Stimulated activated CD4-positive, alpha-beta T cell treated with anti-CD3 and anti-CD28 coated beads, Interleukin-4, amount 100 ng/mL, for 24 hours (primary cell): ENCODE data around the gene LRRC41.
"Not testable (repeated sequence)": the region's sequence is repeated elsewhere in the genome, so short reads cannot be mapped to it uniquely, and the experiment has no call there.

Experiments used
- DNase-seq: peaks from one replicate; pipeline ENCODE4 v3.0.0-alpha.2; 2020

LRRC41 gene

DNA sequence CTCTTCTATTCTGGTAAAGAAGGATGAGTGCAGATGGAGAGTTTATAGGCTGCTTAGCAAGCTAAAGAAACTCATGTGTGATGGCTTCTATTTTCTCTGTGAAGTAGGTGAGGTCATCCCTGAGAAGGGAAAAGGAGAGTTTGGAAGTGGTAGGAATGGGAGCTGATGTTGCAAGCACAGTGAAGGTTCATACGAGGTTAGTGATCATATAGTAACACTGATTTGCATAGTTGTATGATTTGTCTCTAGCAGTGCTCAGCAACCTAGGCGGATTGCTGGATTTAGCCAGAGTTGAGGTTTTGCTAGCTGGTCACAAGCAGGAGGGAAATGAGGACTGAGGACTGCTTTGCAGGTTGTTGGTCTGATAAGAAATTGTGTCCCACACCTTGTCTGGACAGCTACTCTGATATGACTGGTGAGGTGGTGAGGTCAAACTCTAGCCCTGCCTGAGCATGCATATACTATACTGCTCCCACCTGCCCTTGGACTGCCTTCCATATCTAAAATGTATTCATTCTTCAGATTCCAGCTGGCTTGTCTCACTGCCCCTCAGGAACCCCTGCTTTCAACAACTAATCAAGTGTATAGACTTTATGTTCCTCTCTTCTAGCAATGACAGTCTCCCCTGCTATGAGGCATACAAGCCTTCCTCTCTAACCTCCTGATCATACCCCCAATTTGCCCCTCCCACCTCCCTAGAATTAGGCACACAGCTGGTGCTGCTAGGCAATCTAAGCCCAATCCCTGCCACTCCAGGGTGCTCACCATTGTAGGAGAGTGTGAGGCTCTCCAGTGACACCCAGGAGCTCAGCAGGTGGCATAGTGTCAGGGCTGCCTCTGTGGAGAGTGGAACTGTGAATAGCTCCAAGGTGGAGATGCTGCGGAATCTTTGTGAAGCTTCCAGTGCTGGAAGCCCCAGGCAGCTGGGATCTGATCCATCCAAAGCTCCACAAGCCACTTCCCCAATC is 18.5 kb downstream of the LRRC41 start:
- no peak for DNase-seq

GRCh38 chr1:46284058-46284457 is 19.4 kb downstream of the LRRC41 start:
- DNase-seq: no peak

DNA sequence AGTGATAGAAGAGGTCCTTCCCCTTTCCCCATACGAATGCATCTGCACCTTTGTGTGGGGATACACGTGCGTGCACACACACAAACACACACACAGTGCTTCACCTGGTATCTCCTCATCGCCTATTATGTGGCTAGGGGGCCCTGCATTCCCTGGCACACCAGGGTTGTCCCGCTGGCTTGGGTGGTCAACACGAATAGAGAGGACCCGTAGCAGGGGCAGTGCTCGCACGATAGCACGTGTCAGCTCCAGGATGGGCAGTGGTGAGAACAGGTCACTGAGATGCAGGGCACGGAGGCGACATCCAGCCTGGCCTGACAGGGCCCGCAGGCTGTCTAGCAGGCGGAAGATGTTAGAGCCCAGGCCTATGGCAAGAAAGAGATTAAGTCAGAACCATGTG is 22.4 kb downstream of the LRRC41 start:
- no peak for DNase-seq

- DNase-seq: no peak
Observed at GRCh38 chr1:46280092-46280491, 23.3 kb downstream of the LRRC41 start.

- no peak for DNase-seq
Observed at GRCh38 chr1:46278807-46279206, 24.6 kb downstream of the LRRC41 start.

DNA sequence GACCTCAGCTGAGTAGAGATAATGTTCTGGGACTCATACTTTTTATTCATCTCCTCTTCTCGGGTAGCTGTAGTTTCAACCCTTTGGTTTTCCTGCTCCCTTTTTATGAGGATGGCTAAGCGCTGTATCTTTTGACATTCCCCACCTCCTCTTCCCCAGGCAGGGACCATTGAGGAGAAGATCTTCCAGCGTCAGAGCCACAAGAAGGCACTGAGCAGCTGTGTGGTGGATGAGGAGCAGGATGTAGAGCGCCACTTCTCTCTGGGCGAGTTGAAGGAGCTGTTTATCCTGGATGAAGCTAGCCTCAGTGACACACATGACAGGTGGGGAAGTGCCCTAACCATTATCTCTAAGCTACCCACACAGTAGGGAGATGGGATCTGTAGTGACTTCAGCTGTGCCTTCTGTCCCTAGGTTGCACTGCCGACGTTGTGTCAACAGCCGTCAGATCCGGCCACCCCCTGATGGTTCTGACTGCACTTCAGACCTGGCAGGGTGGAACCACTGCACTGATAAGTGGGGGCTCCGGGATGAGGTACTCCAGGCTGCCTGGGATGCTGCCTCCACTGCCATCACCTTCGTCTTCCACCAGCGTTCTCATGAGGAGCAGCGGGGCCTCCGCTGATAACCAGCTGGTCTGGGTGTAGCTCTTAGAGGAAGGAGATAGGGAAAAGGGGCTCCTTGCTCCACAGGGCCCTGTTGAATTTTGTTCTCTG is 25.6 kb downstream of the LRRC41 start:
- no peak for DNase-seq

DNA sequence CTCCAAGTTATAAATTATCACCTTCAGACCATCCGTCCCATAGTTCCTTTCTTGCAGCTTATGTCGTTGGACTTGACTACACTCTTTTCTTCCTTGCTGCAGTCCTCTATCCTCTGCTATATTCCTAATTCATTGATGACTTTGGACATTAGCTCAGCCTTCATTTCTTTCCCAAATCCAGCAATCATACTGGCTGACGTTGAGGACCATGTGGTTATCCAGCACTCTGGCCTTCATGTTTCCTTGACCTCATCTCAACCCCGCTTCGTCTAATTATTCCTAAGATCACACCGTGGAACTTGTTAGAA is 28.4 kb downstream of the LRRC41 start:
- DNase-seq: no peak

- DNase-seq: no peak
Observed at GRCh38 chr1:46274225-46275029, 29.0 kb downstream of the LRRC41 start.

DNA sequence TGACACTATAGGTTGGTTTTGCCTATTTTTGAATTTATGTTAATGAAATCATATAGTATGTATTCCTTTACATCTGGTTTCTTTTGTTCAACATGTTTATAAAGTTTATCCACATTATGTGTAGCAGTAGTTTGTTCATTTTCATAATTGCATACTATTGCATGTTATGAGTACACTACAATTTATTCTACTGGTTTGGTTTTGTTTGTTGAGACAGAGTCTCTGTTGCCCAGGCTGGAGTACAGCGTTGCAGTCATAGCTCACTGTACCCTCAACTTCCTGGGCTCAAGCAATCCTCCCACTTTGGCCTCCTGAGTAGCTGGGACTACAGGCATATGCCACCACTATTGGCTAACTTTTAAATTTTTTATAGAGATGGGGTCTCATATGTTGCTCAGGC is 34.8 kb downstream of the LRRC41 start:
- no peak for DNase-seq

GRCh38 chr1:46263146-46263545 is 40.3 kb downstream of the LRRC41 start:
- DNase-seq: no peak

- DNase-seq: no peak
Observed at GRCh38 chr1:46262508-46262907, 40.9 kb downstream of the LRRC41 start.

GRCh38 chr1:46256523-46256922 is 46.9 kb downstream of the LRRC41 start:
- DNase-seq: no peak

- DNase-seq: no peak
Observed at GRCh38 chr1:46254668-46255067, 48.7 kb downstream of the LRRC41 start.

- DNase-seq: peak; percentile 19
Observed at GRCh38 chr1:46248122-46248920, 55.1 kb downstream of the LRRC41 start.

- peak; percentile 98 for DNase-seq
Observed at GRCh38 chr1:46247436-46248121, 55.8 kb downstream of the LRRC41 start, which contains the start of gene RAD54L. TSS of gene RAD54L (plus strand) at chr1:46247763. CDS start at chr1:46248406, 643 bp downstream.

GRCh38 chr1:46246548-46247435 is 56.6 kb downstream of the LRRC41 start:
- peak; percentile 67 for DNase-seq

- not testable (repeated sequence) for DNase-seq
Observed at GRCh38 chr1:46246136-46246535, 57.3 kb downstream of the LRRC41 start.

DNA sequence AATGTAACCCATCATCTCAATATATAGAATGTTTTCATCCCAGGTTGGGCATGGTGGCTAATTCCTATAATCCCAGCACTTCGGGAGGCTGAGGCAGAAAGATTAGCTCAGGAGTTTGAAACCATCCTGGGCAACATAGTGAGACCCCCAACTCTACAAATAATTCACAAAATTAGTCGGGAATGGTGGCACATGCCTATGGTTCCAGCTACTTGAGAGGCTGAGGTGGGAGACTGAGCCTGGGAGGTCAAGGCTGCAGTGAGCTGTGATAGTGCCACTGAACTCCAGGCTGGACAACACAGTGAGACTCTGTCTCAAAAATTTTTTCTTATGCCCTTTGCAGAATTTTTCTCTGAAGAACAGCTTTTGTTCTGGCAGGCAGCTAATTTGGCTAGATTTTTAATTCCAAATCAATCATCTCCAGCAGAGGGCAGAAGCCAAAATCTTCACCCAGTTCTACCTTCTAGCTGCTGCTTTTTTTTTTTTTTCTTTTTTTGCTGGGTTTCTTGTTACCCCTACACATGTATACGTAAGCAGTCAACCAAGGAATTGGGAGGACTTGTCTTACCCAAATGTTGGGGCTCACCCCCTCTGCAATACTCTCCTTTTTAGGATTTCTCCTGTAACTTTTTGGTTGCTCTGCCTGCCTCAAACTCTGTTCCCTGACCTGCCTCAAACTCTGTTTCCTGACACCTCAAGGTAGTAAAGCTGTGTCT is 58.6 kb downstream of the LRRC41 start:
- DNase-seq: peak; percentile 20

GRCh38 chr1:46243831-46244230 is 59.6 kb downstream of the LRRC41 start:
- not testable (repeated sequence) for DNase-seq

- no peak for DNase-seq
Observed at GRCh38 chr1:46242918-46243317, 60.5 kb downstream of the LRRC41 start.
